ENCODE data around the gene PKD2. TPM values are rescaled to one million over a fixed set of nuclear protein-coding genes. Genes with fewer than 3 reads are reported as not detected.

Gene PKD2
- total RNA-seq, 1 experiment from 2014 or later = 38.4 TPM

- H3K27me3 ChIP-seq (ENCODE audit: insufficient read depth, low read length) = no peaks in the 10 kb centered on the region
- no peak overlapping the region for H2BK20ac ChIP-seq (ENCODE audit: low read depth, low read length, poor library complexity, severe bottlenecking)
- H3K9me3 Mint-ChIP-seq = no peaks in the 10 kb centered on the region
- no peak overlapping the region for H3K27ac ChIP-seq (ENCODE audit: insufficient read length, low read depth, low read length)
- TF ChIP-seq CTCF (conservative IDR thresholded peaks at IDR 0.05) = no peak
- H3K4me2 ChIP-seq (ENCODE audit: insufficient read depth, insufficient read length, low read length) = no peak overlapping the region
- H3K23me2 ChIP-seq (ENCODE audit: insufficient read length, low read depth, low read length, poor library complexity, severe bottlenecking) = no peaks in the 10 kb centered on the region
- H2BK15ac ChIP-seq (ENCODE audit: low read depth, low read length) = no peak overlapping the region
- no peak overlapping the region for H2BK120ac ChIP-seq (ENCODE audit: low read depth, low read length, poor library complexity, severe bottlenecking)
- H3K4ac ChIP-seq (ENCODE audit: low read depth, low read length) = no peak overlapping the region
- no peak overlapping the region for H2BK5ac ChIP-seq (ENCODE audit: insufficient read length, low read length)
- no peak overlapping the region for H3T11ph ChIP-seq (ENCODE audit: low read length)
- H3K9me3 ChIP-seq (ENCODE audit: control insufficient read depth, low read depth, low read length) = no peaks in the 10 kb centered on the region
- H3K79me2 ChIP-seq (ENCODE audit: insufficient read depth, low read length) = no peaks in the 10 kb centered on the region
- no peaks in the 10 kb centered on the region for H3K4me1 Mint-ChIP-seq
- no peaks in the 10 kb centered on the region for H3K27me3 Mint-ChIP-seq (ENCODE audit: low read depth)
- no peaks in the 10 kb centered on the region for H3K4me1 ChIP-seq (ENCODE audit: insufficient read depth, low read length)
- H4K20me1 ChIP-seq (ENCODE audit: control insufficient read depth, insufficient read depth, insufficient read length) = no peaks in the 10 kb centered on the region
- H4K5ac ChIP-seq (ENCODE audit: insufficient read length, low read depth, low read length) = no peak overlapping the region
- no peaks in the 10 kb centered on the region for H3K79me1 ChIP-seq (ENCODE audit: insufficient read depth, low read depth, low read length, poor library complexity, severe bottlenecking)
- H3K18ac ChIP-seq (ENCODE audit: insufficient read length, low read depth, low read length) = no peak overlapping the region
- WGBS (ENCODE audit: extremely low coverage, insufficient read length, low lambda C conversion rate) = no CpG with 5 or more reads among the region's 1 CpG
- H3K56ac ChIP-seq (ENCODE audit: insufficient read length, low read depth, low read length) = no peak overlapping the region
- H3K23ac ChIP-seq (ENCODE audit: insufficient read length, low read depth, low read length) = no peak overlapping the region
- no peak for DNase-seq
- no peak overlapping the region for H2AK5ac ChIP-seq (ENCODE audit: insufficient read length, low read length)
- no peak overlapping the region for H3K14ac ChIP-seq (ENCODE audit: insufficient read depth, low read length)
- no peak overlapping the region for H3K27ac Mint-ChIP-seq
- H2AFZ ChIP-seq (ENCODE audit: low read length) = no peak overlapping the region
- no peak overlapping the region for H3K9ac ChIP-seq (ENCODE audit: extremely low read depth, insufficient read length, low read length)
- peaks cover 22 to 57% (median 46%) of the 10 kb centered on the region in 3 experiments; a peak in 6 of 7 replicates for H3K36me3 Mint-ChIP-seq (ENCODE audit: insufficient read depth in 1 of 3, low read depth in 3 of 3)
- H4K8ac ChIP-seq (replicated peaks; ENCODE audit: insufficient read length, low read depth, low read length) = no peak overlapping the region
- H4K91ac ChIP-seq (ENCODE audit: insufficient read length, low read depth, low read length) = no peak overlapping the region
- H2BK12ac ChIP-seq (ENCODE audit: insufficient read length, low read depth, low read length) = no peak overlapping the region
- no peak overlapping the region for H3K4me3 Mint-ChIP-seq
These were observed 35.6 kb downstream of the PKD2 start for GRCh38 chr4:88043001-88043400.
